Right lobe of liver (tissue), 4 donors: Measurements from ENCODE around the gene CCDC190.

Source experiments
- POLR2A ChIP-seq: fragments of 450-650 bp; IDR thresholded peaks from one replicate; pipeline ENCODE4 v1.6.1; 2017; ENCODE audit warnings: antibody characterized with exemption, mild to moderate bottlenecking
- TF ChIP-seq, protein P1 (sequence below), 4 donors: fragments of 200-600 bp in 3 of 4; fragments of 450-650 bp in 1 of 4; IDR thresholded peaks; one replicate each; pipeline versions ENCODE4 v1.5.1 to v1.8.0; 2016 to 2022; ENCODE audit warnings: antibody characterized with exemption in 4 of 4, mild to moderate bottlenecking in 2 of 4
- donor health status: DM: no; HTN: no; CAD: no.
- donor health status: DM: no; HTN: no; CAD: no.
- donor health status: DM: no; HTN: yes; CAD: no.

DNA sequence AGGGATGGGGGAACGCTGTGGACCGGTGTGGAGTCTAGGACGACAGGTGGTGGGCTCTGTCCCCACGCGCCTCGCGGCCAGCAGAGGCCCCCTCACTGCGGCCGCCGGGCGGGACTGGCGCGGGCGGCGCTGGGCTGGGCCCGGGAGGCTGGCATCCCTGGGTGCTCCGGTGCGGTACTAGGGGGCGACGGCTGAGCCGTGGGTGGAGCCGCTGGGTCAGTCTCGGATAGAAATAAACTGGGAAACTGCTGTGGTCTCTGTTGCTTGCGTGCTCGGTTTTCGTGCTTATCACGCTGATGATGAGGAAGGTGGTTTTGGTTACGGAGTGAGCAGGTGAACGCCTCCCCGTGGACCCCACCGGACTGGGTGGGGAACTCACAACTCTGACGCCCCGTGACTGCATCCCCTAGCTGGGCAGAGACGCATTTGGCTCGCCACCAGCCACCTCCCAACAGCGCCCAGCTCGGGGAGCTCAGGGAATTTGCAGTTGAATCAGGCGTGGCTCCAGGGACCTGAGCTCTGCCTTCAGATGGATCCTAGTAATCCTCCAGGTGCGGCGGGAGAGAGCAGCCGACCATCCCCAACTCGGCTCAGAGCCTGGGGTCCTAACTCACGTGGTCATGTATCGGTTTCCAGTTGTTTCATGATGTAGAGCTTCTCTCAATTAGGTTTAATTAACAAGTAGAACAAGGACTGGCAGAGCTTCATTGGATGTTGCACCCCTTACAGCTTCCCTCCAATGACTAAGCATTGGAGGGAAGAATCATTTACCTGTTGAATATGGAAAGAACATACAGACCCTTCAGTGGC, 38.4 kb downstream of the CCDC190 start:
- TF ChIP-seq, protein P1, sequence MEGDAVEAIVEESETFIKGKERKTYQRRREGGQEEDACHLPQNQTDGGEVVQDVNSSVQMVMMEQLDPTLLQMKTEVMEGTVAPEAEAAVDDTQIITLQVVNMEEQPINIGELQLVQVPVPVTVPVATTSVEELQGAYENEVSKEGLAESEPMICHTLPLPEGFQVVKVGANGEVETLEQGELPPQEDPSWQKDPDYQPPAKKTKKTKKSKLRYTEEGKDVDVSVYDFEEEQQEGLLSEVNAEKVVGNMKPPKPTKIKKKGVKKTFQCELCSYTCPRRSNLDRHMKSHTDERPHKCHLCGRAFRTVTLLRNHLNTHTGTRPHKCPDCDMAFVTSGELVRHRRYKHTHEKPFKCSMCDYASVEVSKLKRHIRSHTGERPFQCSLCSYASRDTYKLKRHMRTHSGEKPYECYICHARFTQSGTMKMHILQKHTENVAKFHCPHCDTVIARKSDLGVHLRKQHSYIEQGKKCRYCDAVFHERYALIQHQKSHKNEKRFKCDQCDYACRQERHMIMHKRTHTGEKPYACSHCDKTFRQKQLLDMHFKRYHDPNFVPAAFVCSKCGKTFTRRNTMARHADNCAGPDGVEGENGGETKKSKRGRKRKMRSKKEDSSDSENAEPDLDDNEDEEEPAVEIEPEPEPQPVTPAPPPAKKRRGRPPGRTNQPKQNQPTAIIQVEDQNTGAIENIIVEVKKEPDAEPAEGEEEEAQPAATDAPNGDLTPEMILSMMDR (IDR thresholded peaks at IDR 0.05): no peak
- TF ChIP-seq POLR2A: no peak
